ELR (cell line): Measurements from ENCODE around the gene TARBP2.
"Not testable (repeated sequence)": the region's sequence is repeated elsewhere in the genome, so short reads cannot be mapped to it uniquely, and the experiment has no call there.

ENCODE experiments used
- DNase-seq: peaks from one replicate; pipeline ENCODE4 v3.0.0-alpha.2; 2015; ENCODE audit warnings: low read depth

The TARBP2 gene

DNA sequence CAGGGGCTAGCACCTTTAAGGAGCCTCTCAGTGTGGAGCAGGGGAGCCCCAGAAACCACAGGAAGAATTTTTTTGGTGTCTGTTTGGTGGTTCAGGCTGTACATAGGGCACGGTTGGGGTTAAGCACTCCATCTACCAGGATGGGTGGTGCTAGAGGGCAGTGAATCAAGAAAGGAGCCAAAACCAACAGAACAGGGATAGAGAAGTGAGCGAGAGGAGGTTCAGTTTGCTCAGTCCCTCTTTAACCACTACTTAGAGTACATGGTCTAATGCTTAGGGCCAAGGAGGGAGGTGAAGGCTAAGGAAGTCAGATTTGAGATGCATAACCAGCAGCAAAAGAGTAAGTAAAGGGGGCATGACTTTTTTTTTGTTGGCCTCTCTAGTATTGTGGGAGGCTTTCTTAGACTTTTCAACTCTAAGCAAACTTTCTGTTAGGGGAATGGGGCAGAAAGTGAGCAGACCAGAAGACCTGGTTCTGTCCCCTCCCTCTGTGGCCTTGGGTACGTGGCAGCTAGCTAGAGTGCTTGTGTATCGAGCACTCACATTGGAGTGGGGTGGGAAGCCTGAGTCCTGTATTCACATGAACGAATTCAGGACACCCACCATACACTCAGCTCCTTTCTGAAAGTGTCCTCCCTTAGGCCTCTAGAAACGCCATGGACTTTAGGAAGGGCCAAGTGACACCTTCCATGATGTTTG lies 12.8 kb downstream of the TARBP2 start:
- no peak for DNase-seq

DNA sequence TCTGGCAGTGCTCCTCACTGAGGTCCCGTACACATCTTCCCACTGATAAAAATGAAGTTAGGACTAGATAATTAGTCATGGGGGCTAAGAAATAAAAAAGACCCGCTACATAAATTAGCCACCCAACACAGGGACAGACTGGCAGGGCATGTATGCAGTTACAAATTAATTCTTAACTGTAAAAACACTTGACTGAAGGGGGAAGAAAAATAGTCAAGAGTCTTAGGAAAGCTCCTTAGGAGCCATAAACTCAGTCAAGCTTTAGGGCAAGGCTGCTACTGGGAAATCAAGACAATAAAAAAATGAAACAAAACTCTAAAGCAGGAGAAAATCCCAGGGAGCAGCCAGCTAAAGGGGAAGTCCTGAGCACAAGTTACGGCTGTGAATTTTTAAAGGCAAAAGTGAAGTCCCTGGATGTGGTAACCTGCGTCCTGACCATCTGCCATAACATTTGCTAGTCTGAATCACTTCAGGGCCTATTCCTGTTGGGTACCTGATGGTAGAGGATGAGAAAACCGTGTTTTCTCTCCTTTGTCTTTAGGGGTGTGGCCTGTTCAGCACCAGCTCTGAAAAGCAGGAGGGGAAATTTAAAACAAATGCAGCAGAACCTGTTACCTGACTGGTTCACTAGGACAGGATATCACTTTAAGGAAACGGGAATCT lies 13.7 kb downstream of the TARBP2 start:
- no peak for DNase-seq

GRCh38 chr12:53515291-53515680 lies 14.2 kb downstream of the TARBP2 start:
- no peak for DNase-seq

- DNase-seq = no peak
These were observed 15.8 kb downstream of the TARBP2 start for GRCh38 chr12:53516758-53517455.

DNA sequence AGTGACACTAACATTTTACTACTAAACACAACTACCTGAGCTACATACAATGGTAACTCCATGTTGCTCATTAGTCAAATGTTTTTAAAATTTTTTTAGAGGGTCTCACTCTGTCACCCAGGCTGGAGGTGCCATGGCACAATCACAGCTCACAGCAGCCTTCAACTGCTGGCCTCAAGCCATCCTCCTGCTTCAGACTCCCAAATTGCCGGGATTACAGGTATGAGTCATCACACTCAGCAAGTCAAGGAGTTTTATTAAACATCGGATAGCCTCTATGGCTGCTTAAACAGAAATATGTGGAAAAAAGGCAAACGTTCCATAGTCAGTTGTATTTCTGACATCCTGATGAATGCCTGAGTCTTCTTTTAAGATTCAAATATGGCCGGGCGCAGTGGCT lies 17.3 kb downstream of the TARBP2 start:
- DNase-seq = peak; percentile 53

DNA sequence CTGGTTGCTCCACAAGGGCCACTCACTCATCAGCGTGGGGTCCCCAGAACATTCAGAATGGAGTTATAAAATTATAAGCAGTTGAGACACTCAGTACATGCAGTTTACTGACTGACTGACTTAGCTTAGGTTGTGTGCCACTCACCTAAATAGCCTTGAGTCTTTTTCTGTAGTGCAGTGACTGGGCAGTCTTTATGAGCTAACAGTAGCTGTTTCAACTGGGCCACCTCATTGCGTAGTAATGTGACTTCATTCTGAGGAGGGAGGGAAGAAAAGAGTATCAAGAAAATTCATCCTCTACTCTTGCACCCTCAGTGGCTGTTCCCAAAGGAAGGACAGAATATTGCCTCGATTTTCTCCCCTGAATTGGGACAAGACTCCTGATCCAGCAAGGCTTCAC lies 22.0 kb downstream of the TARBP2 start:
- peak; percentile 69 for DNase-seq

- no peak for DNase-seq
These were observed 23.4 kb downstream of the TARBP2 start for GRCh38 chr12:53524476-53524875.

GRCh38 chr12:53530061-53530460 lies 29.0 kb downstream of the TARBP2 start:
- DNase-seq = no peak

DNA sequence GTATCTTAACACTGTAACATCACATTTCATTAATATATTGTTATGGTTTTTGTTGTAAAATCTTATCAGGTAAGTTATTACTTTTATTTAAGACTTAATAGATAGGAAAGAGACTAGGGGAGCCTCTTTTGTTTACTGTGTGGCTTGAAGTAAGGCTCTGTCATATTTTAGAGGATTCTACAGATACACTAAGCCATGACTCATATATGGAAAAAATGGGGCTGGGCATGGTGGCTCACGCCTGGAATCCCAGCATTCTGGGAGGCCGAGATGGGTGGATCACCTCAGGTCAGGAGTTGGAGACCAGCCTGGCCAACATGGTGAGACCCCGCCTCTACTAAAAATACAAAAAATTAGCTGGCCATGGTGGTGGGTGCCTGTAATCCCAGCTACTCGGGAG lies 29.8 kb downstream of the TARBP2 start:
- DNase-seq = peak; percentile 87

DNA sequence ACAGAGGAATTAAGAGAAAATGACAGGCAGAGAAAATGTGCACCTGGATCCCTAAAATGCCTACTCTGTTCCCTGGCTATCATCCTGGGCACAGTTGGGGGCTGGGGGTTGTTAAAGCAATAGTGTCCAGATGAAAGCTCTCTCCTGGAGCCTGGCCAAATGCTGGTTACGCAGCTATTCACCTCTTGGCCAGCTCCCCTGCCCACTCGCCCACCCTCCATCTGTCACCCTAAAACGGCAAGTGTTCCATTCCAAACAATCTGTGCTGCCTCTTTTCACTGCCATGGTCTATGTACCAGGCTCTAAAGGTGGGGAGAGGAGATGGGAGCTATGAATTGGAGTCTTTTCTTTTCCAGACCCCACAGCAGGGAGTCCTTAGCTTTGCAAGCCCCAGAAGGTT lies 30.9 kb downstream of the TARBP2 start:
- DNase-seq = no peak

DNA sequence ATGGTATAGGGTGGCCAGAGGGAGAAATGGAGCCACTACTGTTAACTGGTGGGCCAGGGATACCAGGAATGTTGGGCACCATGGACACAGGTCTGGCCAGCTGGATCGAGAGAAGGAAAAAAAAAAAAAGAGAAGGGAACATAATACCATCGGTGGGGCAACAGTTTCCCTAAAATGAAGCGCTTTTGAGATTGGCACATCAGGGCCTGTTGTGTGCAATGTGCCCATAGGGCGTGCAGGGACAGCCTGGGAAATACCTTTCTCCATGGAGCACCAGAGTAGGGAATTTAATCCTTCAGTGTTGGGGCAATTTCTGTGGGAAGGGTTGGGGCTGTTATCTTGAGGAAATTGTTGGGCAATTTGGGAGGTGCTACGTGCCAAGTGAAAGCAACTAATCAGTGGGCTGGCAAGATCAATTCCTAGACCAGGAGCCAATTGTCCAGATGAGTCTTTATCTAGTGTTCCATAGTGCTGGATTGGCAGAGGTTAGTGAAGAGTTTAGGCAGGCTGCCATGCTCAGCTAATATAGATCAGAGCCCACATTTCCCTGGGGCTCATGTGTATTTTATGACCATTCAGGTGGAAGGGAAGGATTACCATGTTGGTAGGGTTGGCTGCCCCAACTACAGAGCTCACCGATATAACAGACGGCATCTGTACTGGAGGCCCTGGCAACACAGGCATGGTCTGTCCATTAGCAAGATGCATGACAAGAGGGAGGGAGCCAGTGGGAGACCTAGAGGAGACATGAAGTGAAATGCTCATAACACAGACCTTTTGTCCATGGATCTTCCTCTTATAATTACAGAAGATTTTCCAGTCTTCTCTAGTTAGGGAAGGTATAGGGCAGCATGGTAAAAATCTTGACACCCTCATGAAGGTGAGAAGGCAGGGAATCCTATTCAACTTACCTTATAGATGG lies 31.7 kb downstream of the TARBP2 start:
- no peak for DNase-seq

- DNase-seq = no peak
These were observed 32.4 kb downstream of the TARBP2 start for GRCh38 chr12:53533471-53533870.

- no peak for DNase-seq
These were observed 35.9 kb downstream of the TARBP2 start for GRCh38 chr12:53536962-53537361.

DNA sequence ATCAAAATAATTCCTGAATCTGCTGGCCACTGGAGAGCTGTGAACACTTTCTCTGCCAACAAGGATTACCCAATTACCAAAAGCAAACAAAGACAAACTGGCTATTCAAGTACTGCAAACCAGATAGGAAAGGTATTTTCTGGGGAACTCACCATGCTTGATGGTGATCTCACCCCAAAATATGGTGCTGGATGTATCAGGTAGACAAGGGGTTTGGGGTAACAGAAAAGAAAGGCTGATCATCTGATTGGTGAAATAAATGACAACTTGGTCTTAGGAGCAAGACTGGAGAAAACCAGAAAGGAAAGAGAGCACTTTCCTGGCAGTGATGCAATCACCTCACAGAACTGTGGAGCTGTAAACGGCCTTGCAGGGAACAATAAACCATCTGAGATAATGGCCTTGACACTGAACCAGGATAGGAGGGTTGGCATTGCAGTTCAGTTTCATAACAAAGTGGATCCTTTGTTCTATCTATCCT lies 37.2 kb downstream of the TARBP2 start:
- no peak for DNase-seq

DNA sequence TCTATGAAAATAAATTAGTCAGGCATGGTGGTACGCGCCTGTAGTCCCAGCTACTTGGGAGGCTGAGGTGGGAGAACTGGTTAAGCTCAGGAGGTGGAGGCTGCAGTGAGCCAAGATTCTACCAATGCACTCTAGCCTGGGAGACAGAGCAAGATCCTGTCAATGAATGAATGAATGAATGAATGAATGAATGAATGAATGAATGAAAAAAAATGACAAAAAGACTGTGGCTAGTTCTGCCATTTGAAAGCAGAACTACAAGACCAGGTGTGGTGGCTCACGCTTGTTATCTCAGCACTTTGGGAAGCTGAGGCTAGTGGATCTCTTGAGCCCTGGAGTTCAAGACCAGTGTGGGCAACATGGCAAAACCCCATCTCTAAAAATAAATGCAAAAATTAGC lies 38.4 kb downstream of the TARBP2 start:
- no peak for DNase-seq

DNA sequence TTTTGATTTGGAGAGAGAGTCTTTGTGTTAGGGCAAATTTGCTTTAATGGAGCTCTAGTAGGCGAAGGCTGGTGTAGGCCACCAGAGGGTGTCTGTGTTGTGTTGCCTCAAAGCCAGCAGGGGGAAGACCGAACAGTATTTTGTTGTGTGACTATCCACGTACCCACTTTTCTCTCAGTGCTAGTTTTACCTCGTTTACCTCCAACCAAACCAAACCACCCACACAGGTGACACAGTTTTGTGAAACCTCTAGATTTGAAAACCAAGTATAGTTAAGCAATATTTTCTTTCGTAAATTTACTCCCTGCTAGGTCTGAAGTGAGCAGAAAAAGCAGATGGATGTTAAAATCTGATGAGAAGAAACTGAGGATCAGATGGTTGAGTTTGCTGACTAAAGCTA lies 42.5 kb downstream of the TARBP2 start:
- DNase-seq = peak; percentile 77

DNA sequence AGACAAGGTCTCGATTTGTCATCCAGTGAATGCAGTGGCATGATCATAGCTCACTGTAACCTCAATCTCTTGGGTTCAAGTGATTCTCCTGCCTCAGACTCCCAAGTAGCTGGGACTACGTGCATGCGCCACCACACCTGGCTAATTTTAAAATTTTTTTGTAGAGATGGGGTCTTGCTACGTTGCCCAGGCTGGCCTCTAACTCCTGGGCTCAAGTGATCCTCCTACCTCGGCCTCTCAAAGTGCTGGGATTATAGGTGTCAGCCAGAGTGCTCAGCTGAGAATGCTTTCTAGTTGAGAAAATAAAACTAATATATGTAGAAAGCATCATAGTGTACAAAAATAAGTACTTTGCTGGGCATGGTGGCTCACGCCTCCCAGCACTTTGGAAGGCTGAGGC lies 47.3 kb downstream of the TARBP2 start:
- not testable (repeated sequence) for DNase-seq

DNA sequence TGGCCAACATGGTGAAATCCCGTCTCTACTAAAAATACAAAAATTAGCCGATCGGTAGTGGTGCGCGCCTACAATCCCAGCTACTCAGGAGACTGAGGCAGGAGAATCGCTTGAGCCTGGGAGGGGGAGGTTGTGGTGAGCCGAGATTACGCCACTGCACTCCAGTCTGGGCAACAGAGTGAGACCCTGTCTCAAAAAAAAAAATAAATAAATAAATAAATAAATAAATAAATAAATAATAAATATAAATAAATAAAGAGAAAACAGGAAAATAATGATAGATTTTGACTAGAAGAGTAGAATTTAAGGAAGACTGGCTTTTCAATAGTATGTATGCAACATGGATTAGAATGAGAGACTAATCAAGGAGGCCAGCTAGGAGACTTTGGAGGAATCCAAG lies 49.0 kb downstream of the TARBP2 start:
- DNase-seq = not testable (repeated sequence)

- peak; percentile 26 for DNase-seq
These were observed 49.5 kb downstream of the TARBP2 start for GRCh38 chr12:53550595-53550994.

- no peak for DNase-seq
These were observed 50.8 kb downstream of the TARBP2 start for GRCh38 chr12:53551889-53552291.

DNA sequence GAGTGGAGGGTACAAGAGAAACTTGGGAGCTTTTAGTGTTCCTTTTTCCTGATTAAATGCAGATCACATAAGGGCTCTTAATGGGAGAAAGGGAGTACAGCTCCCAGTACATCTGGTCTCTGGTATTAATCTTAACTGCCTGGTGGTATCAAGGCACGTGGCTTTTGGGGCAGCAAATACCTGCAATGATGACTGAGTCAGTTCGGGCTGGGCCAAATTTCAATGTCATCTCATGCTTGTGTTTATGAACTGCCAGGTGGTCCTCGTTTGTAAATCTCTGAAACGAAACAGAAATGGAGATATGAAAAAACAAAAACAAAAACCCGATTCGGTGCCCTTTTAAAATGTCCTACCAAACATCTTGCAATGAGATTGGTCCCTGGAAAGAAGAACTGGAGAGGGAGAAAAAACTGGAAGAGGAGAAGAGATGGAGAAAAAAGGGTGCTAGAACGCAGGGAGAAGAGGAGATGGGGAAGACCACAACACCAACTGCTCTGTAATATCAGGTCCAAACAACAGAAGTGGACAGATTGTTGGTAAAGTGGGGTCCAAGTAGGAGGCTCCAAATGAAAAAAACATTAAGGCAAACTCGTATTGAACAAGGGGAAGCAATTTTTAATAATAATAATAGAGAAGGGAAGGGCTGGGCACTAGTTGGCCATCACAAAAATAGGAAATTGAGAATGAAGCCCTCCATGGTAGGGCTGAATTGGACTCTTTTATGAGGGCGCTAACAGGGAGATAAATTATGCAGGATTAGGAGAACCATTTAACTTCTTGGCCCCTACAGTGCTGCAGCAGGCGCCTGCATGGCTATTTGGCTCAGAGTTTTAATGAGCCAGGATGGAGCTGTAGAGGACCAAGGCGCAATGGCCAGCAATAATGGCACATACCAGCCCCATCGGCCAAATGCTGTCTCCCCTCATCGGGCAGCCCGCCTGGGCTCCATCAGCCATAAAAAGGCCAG lies 51.6 kb downstream of the TARBP2 start:
- no peak for DNase-seq
